Measurements from ENCODE around the gene NEGR1.

- TF ChIP-seq CTCF (IDR thresholded peaks at IDR 0.05) = no peak
- no peak for TF ChIP-seq POLR2AphosphoS5 (IDR thresholded peaks at IDR 0.05)
- no peak for TF ChIP-seq POLR2A (IDR thresholded peaks at IDR 0.05; ENCODE audit: low read depth)
- TF ChIP-seq EP300 (IDR thresholded peaks at IDR 0.05) = no peak
Observed at GRCh38 chr1:72262735-72263134, 19.6 kb downstream of the NEGR1 start.
